Measurements from ENCODE around the gene MBTPS2. TPM values are rescaled to one million over a fixed set of nuclear protein-coding genes. Genes with fewer than 3 reads are reported as not detected.

Gene MBTPS2
- 20.6 to 25.1 TPM (median 22.9 TPM) in 5 replicates for total RNA-seq (2022; extraction: Qiagen RNA extraction)

DNA sequence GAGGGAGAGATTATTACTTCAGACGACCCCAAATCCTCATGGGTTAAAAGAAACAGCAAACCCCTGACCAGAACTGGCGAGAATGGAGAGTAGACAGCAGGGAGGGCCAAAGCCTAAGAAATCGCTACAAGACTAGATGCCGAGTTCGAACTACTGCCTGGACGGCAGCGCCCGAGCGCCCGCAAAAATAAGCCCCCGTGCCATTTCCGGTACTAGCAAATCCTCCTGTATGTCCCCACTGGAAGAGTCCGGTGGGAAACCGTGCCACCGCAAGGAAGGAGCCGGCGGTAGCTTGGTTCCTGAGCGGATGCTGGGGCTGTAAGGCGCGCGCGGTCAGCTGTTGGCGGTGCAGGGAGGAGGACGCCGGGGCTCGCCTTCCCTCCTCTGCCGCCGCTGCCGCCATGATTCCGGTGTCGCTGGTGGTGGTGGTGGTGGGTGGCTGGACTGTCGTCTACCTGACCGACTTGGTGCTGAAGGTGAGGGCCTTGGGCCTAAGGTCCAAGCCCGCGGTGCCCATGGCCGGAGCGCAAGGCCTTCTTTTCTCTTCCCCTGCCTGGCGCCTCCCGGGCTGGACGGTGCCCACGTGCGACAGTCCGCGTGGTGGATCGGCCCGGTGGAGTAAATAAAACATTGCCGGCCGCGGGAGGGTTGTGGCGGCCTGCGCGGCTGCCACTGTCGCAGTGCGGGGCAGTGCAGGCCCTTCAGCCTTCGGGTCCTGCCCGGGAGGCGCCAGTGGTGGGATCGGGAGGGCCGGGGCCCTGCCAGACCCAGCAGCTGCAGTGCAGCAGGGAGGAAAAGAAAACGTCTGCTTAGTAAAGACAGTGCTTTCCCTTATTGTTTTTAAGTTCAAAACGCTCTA, at the start of gene MBTPS2:
MBTPS2 (plus strand) TSS at position 284 of the 859 bp plus-strand sequence; CDS start at position 402, 118 bp downstream.

DNA sequence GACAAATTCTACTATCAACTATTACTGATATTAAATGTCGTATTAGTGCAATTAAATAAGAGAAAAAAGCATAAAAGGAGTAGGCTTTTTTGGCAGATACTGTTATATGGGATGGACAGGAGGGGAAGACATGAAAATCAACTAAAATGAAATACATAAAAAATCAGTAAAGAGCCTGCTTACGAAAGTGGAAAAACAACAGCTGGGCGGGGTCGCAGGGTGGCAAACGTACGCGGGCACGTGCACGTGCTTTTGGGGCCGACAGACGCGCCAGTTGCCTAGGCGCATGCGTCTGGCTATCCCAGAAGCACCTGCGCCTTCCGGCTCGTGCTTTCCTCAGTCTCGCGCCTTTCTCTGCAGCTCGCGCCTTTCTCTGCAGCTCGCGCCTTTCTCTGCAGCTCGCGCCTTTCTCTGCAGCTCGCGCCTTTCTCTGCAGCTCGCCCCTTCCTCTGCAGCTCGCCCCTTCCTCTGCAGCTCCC, 16.6 kb downstream of the MBTPS2 start, which contains the start of gene YY2:
YY2 (plus strand) TSS at position 51 of the 479 bp plus-strand sequence. CDS start 498 bp downstream, outside the sequence.

Other genes with a start within 250 kb of the MBTPS2 start
- not detected in 5 replicates for gene KLHL34, start 181.3 kb upstream of the MBTPS2 start, total RNA-seq (2022; extraction: Qiagen RNA extraction)
- 0.08 TPM in 1 of 5 replicates, not detected in the others for gene SMPX, start 81.5 kb upstream of the MBTPS2 start, total RNA-seq (2022; extraction: Qiagen RNA extraction)
- 1.9 to 2.7 TPM (median 2.6 TPM) in 5 replicates for gene YY2, start 16.4 kb downstream of the MBTPS2 start, total RNA-seq (2022; extraction: Qiagen RNA extraction)
- gene SMS, start 101.1 kb downstream of the MBTPS2 start, total RNA-seq (2022; extraction: Qiagen RNA extraction): 177 to 219 TPM (median 181 TPM) in 5 replicates
- gene PHEX, start 192.7 kb downstream of the MBTPS2 start, total RNA-seq (2022; extraction: Qiagen RNA extraction): 0.28 to 0.43 TPM (median 0.33 TPM) in 5 replicates

All from A549 treated with AZD2906 at 1 μM for 4 hours (cell line).